Upper lobe of right lung (tissue), 1 donor: ENCODE data around the gene HOXB4. TPM values are rescaled to one million over a fixed set of nuclear protein-coding genes. Genes with fewer than 3 reads are reported as not detected.

ENCODE experiments used
- ATAC-seq: fragments of 200-7000 bp; cut with Tn5 transposase; one replicate; pipeline ENCODE4 v1.9.1; 2020; ENCODE audit warnings: mild to moderate bottlenecking, moderate library complexity
- DNase-seq: peaks from one replicate; pipeline ENCODE4 v3.0.0-alpha.2; 2020
- H3K27ac ChIP-seq: fragments of 200-600 bp; one replicate; pipeline ENCODE4 v1.8.0; 2022
- H3K27me3 ChIP-seq: fragments of 200-600 bp; one replicate; pipeline ENCODE4 v1.8.0; 2022; ENCODE audit warnings: mild to moderate bottlenecking
- H3K36me3 ChIP-seq: fragments of 200-600 bp; one replicate; pipeline ENCODE4 v1.8.0; 2022
- H3K4me1 ChIP-seq: fragments of 200-600 bp; one replicate; pipeline ENCODE4 v1.8.0; 2022
- H3K4me3 ChIP-seq: fragments of 200-600 bp; one replicate; pipeline ENCODE4 v1.8.0; 2022; ENCODE audit warnings: mild to moderate bottlenecking
- H3K9me3 ChIP-seq: fragments of 200-600 bp; one replicate; pipeline ENCODE4 v1.8.0; 2022
- intact Hi-C: fragments of 100-400 bp; cut with DNase I; formaldehyde crosslinking; loops from one replicate; pipeline ENCODE4 v1.11.0; 2022
- total RNA-seq: library from RNA; stranded (reverse); fragmentation: NEBNext Ultra II Directional; extraction: Animal tissue kit (Norgen Biotek cat#: 25700); gene quantifications from one replicate; pipeline ENCODE4 v1.2.1, GENCODE V29; 2021
- TF ChIP-seq, protein P1 (sequence below): fragments of 200-600 bp; IDR thresholded peaks from one replicate; pipeline ENCODE4 v1.8.0; 2022; ENCODE audit warnings: antibody characterized with exemption
- donor health status: DM: no; HTN: yes; CAD: no; lungs with severe emphysema.

The HOXB4 gene
- total RNA-seq, 1 donor from 2014 or later = 4.9 TPM

DNA sequence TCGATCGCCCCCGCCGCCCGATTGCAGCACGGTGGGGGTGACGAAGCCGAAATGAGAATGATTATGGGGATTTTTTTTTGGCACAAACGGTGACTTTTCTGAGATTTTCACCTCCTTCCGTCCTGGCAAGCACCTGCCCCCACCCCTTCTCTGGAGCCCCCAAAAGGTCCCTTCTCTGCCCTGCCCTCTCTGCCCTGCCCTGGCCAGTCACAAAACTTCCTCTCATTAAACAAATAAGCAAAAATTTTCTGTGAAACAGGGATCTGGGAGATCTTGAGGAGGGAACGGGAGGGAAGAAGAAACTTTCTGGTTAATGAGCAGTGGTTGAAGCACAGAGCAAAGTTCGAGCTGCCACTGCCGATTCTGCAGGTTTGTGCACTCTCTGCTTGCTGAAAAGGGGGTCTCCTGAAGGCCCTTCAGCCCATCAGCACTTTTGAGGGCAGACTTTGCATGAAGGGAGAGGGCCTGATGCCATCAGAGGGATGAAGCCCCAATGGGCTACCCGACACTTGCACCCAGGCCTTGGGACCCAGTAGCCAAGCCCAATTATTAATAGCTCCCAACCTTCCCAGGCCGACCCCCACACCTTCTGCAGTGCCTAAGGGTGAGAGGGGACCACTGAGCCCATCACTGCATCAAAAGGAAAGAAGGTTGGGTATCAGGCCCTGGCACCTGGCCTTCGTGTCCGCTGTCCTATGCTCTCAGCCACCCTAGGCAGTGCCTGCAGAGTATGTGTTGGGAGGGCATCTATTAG, 38.0 kb upstream of the HOXB4 start:
- TF ChIP-seq, protein P1, sequence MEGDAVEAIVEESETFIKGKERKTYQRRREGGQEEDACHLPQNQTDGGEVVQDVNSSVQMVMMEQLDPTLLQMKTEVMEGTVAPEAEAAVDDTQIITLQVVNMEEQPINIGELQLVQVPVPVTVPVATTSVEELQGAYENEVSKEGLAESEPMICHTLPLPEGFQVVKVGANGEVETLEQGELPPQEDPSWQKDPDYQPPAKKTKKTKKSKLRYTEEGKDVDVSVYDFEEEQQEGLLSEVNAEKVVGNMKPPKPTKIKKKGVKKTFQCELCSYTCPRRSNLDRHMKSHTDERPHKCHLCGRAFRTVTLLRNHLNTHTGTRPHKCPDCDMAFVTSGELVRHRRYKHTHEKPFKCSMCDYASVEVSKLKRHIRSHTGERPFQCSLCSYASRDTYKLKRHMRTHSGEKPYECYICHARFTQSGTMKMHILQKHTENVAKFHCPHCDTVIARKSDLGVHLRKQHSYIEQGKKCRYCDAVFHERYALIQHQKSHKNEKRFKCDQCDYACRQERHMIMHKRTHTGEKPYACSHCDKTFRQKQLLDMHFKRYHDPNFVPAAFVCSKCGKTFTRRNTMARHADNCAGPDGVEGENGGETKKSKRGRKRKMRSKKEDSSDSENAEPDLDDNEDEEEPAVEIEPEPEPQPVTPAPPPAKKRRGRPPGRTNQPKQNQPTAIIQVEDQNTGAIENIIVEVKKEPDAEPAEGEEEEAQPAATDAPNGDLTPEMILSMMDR = no peak
- no peaks in the 10 kb centered on the region for H3K36me3 ChIP-seq
- peaks cover 20% of the 10 kb centered on the region for H3K4me1 ChIP-seq
- intact Hi-C loops = loop anchor here (10.0 kb wide), 1 partner anchor 271 kb away; no protein-coding TSS in a partner anchor
- DNase-seq (no peak), ATAC-seq (no peak)
- peaks cover 96% of the 10 kb centered on the region for H3K27me3 ChIP-seq
- no peaks in the 10 kb centered on the region for H3K9me3 ChIP-seq
- no peak overlapping the region for H3K4me3 ChIP-seq
- no peak overlapping the region for H3K27ac ChIP-seq

DNA sequence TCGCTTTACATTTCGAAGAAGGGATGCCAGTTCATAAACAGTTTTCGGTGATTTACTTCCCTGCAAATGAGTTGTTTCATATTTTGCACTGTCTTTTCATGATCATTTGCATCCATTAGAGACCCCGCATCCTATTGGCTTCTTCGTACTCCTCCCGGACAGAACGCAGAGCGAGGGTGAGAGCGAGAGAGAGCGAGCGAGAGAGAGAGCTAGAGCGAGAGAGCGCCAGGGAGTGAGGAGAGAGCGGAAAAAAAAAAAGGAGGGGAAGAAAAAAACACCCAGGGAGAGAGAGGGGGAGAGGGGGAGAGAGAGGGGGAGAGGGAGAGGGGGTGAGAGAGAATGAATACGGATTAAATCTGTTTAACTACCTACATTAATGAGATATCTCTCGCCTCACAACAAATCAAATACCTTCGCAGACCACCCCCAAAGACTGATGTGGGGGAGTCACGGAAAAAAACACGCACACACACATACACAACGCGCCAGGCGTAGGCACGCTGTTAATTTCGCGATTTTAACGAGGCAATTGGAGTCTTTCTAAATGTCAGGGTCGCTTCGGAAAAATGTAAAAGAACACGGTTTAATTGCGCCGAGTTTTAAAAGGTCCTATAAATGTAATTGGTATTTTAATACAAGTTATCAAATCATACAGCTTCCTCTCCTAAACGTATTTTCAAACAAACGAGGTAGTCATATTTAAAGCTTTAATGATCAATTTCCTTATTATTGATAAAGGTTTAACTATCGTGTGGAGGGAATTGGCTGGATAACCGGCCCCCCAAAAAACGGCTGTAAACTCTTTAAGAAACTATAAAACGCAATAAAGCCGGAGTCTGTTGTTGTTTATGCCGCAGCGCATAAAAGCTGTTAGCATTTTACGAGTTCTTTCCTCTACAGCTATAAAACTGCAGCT, 37.2 kb upstream of the HOXB4 start, which contains the start of gene HOXB8:
TSS of gene HOXB8 (minus strand) at position 246 of the 916 bp plus-strand sequence. CDS start 588 bp downstream, outside the sequence.
- Histone ChIP-seq H3K4me3 (no peak within 1 kb of the TSS), H3K27me3 (peaks cover 96% of the 10 kb centered on the region), H3K9me3 (no peaks in the 10 kb centered on the region), H3K27ac (no peak within 1 kb of the TSS), H3K4me1 (peaks cover 27% of the 10 kb centered on the region), H3K36me3 (no peaks in the 10 kb centered on the region)
- ATAC-seq (no peak), DNase-seq (no peak)
- intact Hi-C loops = loop anchor here (10.0 kb wide), 1 partner anchor 271 kb away; no protein-coding TSS in a partner anchor
- TF ChIP-seq, protein P1 = no peak

DNA sequence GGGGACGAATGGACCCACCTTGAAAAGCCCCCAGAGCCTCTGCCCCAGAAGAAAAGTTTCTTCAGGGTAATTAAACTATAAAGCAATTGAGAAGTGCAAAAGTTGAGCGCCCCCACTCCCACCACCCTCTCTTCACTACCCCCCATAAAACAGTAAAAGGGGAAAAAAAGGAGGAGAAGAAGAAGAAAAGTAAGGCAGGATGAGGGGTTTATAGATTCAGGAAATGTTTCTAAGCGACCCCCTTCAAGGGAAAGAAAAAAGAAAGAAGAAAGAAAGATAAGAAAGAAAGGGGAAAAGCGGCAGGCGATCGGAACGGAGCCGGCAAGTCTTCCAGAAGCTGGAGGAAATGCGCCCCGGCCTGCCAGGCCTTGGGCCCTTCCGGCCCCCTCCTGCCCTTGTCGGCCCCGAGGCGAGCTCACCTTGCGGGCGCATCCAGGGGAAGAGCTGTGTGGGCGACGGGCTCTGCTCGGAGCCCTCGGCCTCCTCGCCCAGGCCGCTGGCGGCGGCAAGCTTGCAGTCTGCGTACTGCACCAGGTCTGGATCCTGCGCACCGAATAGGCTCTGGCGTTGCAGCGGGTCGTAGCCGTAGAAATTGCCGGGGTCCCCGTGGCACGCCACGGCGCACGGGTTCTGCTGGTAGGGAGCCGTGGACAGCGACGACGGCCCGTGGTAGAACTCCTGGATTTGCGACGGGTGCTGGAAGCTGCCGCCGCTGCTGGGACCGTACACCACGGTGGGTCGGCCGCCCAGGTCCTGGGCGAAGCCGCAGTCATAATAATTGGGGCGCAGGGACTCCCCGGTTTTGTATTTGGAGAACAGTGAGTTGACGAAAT, 35.9 kb upstream of the HOXB4 start:
- Histone ChIP-seq H3K4me1 (peaks cover 29% of the 10 kb centered on the region), H3K36me3 (no peaks in the 10 kb centered on the region), H3K9me3 (no peaks in the 10 kb centered on the region), H3K4me3 (no peak overlapping the region), H3K27ac (no peak overlapping the region), H3K27me3 (peaks cover 95% of the 10 kb centered on the region)
- intact Hi-C loops = loop anchor here (10.0 kb wide), 1 partner anchor 269 kb away; no protein-coding TSS in a partner anchor
- TF ChIP-seq, protein P1 = no peak
- DNase-seq (no peak), ATAC-seq (no peak)

DNA sequence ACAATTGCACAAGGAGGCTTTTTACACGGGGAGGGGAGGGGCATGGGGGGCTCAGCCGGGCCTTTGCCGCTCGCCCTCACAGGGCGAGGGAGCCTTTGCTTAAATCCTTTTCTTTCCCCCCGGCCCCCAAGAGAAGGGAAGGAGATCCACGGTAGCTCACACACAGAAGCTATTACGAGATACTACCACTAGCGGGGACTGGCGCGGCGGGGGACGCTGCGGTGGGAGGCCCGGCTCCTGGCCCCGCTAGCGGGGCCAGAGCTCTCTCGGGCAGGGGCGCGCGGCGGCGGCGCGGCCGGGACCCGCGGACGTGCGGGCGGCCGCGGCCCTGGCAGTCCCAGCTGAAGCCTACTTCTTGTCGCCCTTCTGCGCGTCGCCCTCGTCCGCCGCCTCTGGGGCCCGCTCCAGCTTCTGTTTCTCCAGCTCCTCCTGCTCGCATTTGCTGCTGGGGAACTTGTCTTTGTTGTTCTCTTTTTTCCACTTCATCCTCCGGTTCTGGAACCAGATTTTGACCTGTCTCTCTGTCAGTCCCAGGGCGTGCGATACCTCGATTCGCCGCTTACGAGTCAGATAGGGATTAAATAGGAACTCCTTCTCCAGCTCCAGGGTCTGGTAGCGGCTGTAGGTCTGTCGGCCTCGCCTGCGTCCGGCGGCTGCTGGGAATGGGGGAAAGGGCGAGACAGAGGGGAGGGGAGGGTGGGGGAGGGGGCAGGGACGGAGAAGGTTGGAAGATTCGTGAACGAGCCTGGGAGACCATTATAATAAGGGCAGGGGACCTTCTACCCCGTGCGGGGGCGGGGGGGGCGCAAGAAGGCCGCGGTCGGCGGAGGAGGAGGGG, 34.9 kb upstream of the HOXB4 start:
- no peaks in the 10 kb centered on the region for H3K36me3 ChIP-seq
- TF ChIP-seq, protein P1 = no peak
- H3K9me3 ChIP-seq = no peaks in the 10 kb centered on the region
- H3K27me3 ChIP-seq = peaks cover 95% of the 10 kb centered on the region
- no peak overlapping the region for H3K27ac ChIP-seq
- peak overlapping the region; percentile 36 for H3K4me3 ChIP-seq
- peaks cover 29% of the 10 kb centered on the region for H3K4me1 ChIP-seq
- intact Hi-C loops = loop anchor here (10.0 kb wide), 1 partner anchor 268 kb away; no protein-coding TSS in a partner anchor
- ATAC-seq (peak; percentile 40), DNase-seq (no peak)
